ENCODE data around the gene TEAD1. TPM values are rescaled to one million over a fixed set of nuclear protein-coding genes. Genes with fewer than 3 reads are reported as not detected.
"Not testable (repeated sequence)": the region's sequence is repeated elsewhere in the genome, so short reads cannot be mapped to it uniquely, and the experiment has no call there.

TEAD1 gene
- total RNA-seq, 2 experiments from 2014 or later = 1.0 to 1.5 TPM

GRCh38 chr11:12756867-12757266 lies 82.6 kb downstream of the TEAD1 start:
- H3K27ac Mint-ChIP-seq = no peak overlapping the region
- no peaks in the 10 kb centered on the region for H3K4me1 Mint-ChIP-seq (ENCODE audit: low read depth)
- intact Hi-C loops (cut with micrococcal nuclease) = no loop called here
- no peaks in the 10 kb centered on the region for H3K36me3 Mint-ChIP-seq
- CTCF ChIA-PET = no interaction called here
- H3K27me3 Mint-ChIP-seq = peaks cover 1% of the 10 kb centered on the region
- no peak overlapping the region for H3K4me3 Mint-ChIP-seq
- no peaks in the 10 kb centered on the region for H3K9me3 Mint-ChIP-seq
- POLR2A ChIA-PET = no interaction called here
- DNase-seq = no peak

- Mint-ChIP-seq H3K36me3 (no peaks in the 10 kb centered on the region), H3K4me3 (no peak overlapping the region), H3K9me3 (no peaks in the 10 kb centered on the region), H3K27ac (no peak overlapping the region), H3K27me3 (peaks cover 1% of the 10 kb centered on the region), H3K4me1 (ENCODE audit: low read depth) (no peaks in the 10 kb centered on the region)
- POLR2A ChIA-PET = no interaction called here
- no peak for DNase-seq
- intact Hi-C loops (cut with micrococcal nuclease) = no loop called here
- CTCF ChIA-PET = interaction anchor here (0.8 kb wide), 1 partner anchor 130 kb away, joined by 3 read pairs; no protein-coding TSS in a partner anchor
These were observed 83.2 kb downstream of the TEAD1 start for GRCh38 chr11:12757416-12757815.

GRCh38 chr11:12758117-12758516 lies 83.9 kb downstream of the TEAD1 start:
- H3K4me3 Mint-ChIP-seq; POLR2A ChIA-PET; H3K36me3 Mint-ChIP-seq; H3K27me3 Mint-ChIP-seq; DNase-seq; H3K4me1 Mint-ChIP-seq (ENCODE audit: low read depth); H3K27ac Mint-ChIP-seq; intact Hi-C loops (cut with micrococcal nuclease); H3K9me3 Mint-ChIP-seq: not testable (repeated sequence)
- CTCF ChIA-PET = interaction anchor here (0.8 kb wide), 1 partner anchor 130 kb away, joined by 3 read pairs; no protein-coding TSS in a partner anchor

- Mint-ChIP-seq H3K4me1 (ENCODE audit: low read depth) (no peaks in the 10 kb centered on the region), H3K27me3 (peaks cover 3% of the 10 kb centered on the region), H3K4me3 (no peak overlapping the region), H3K27ac (no peak overlapping the region), H3K9me3 (no peaks in the 10 kb centered on the region), H3K36me3 (no peaks in the 10 kb centered on the region)
- ChIA-PET POLR2A (no interaction called here), CTCF (no interaction called here)
- intact Hi-C loops (cut with micrococcal nuclease) = no loop called here
- no peak for DNase-seq
These were observed 86.8 kb downstream of the TEAD1 start for GRCh38 chr11:12761029-12761428.

- CTCF ChIA-PET = no interaction called here
- H3K27me3 Mint-ChIP-seq = peaks cover 3% of the 10 kb centered on the region
- DNase-seq = no peak
- intact Hi-C loops (cut with micrococcal nuclease) = no loop called here
- no peaks in the 10 kb centered on the region for H3K4me1 Mint-ChIP-seq (ENCODE audit: low read depth)
- H3K9me3 Mint-ChIP-seq = no peaks in the 10 kb centered on the region
- POLR2A ChIA-PET = no interaction called here
- H3K27ac Mint-ChIP-seq = no peak overlapping the region
- no peaks in the 10 kb centered on the region for H3K36me3 Mint-ChIP-seq
- no peak overlapping the region for H3K4me3 Mint-ChIP-seq
These were observed 88.1 kb downstream of the TEAD1 start for GRCh38 chr11:12762278-12762677.

- intact Hi-C loops (cut with micrococcal nuclease) = no loop called here
- no peak overlapping the region for H3K4me3 Mint-ChIP-seq
- CTCF ChIA-PET = no interaction called here
- H3K4me1 Mint-ChIP-seq (ENCODE audit: low read depth) = no peaks in the 10 kb centered on the region
- H3K27ac Mint-ChIP-seq = no peak overlapping the region
- H3K27me3 Mint-ChIP-seq = peaks cover 8% of the 10 kb centered on the region
- POLR2A ChIA-PET = no interaction called here
- no peak for DNase-seq
- H3K36me3 Mint-ChIP-seq = no peaks in the 10 kb centered on the region
- H3K9me3 Mint-ChIP-seq = no peaks in the 10 kb centered on the region
These were observed 88.6 kb downstream of the TEAD1 start for GRCh38 chr11:12762696-12763324.

- H3K4me3 Mint-ChIP-seq = no peak overlapping the region
- no peaks in the 10 kb centered on the region for H3K36me3 Mint-ChIP-seq
- DNase-seq = no peak
- H3K27ac Mint-ChIP-seq = no peak overlapping the region
- H3K27me3 Mint-ChIP-seq = peaks cover 10% of the 10 kb centered on the region
- H3K9me3 Mint-ChIP-seq = no peaks in the 10 kb centered on the region
- CTCF ChIA-PET = no interaction called here
- POLR2A ChIA-PET = no interaction called here
- intact Hi-C loops (cut with micrococcal nuclease) = no loop called here
- peaks cover 2% of the 10 kb centered on the region for H3K4me1 Mint-ChIP-seq (ENCODE audit: low read depth)
These were observed 90.1 kb downstream of the TEAD1 start for GRCh38 chr11:12764187-12764914.

- no peaks in the 10 kb centered on the region for H3K9me3 Mint-ChIP-seq
- no peaks in the 10 kb centered on the region for H3K36me3 Mint-ChIP-seq
- peaks cover 2% of the 10 kb centered on the region for H3K4me1 Mint-ChIP-seq (ENCODE audit: low read depth)
- POLR2A ChIA-PET = no interaction called here
- no peak overlapping the region for H3K27ac Mint-ChIP-seq
- peaks cover 10% of the 10 kb centered on the region for H3K27me3 Mint-ChIP-seq
- CTCF ChIA-PET = no interaction called here
- H3K4me3 Mint-ChIP-seq = no peak overlapping the region
- intact Hi-C loops (cut with micrococcal nuclease) = no loop called here
- DNase-seq = no peak
These were observed 91.2 kb downstream of the TEAD1 start for GRCh38 chr11:12765428-12765827.

GRCh38 chr11:12767027-12767426 lies 92.8 kb downstream of the TEAD1 start:
- H3K27me3 Mint-ChIP-seq = peaks cover 9% of the 10 kb centered on the region
- POLR2A ChIA-PET = no interaction called here

GRCh38 chr11:12767577-12767976 lies 93.4 kb downstream of the TEAD1 start:
- H3K9me3 Mint-ChIP-seq = no peaks in the 10 kb centered on the region
- ChIA-PET CTCF (no interaction called here), POLR2A (no interaction called here)

More at GRCh38 chr11:12767027-12767426, 92.8 kb downstream of the TEAD1 start:
- no peaks in the 10 kb centered on the region for H3K9me3 Mint-ChIP-seq
- no peak overlapping the region for H3K27ac Mint-ChIP-seq
- no peaks in the 10 kb centered on the region for H3K36me3 Mint-ChIP-seq
- no peak overlapping the region for H3K4me3 Mint-ChIP-seq
- intact Hi-C loops (cut with micrococcal nuclease) = no loop called here
- H3K4me1 Mint-ChIP-seq (ENCODE audit: low read depth) = peaks cover 2% of the 10 kb centered on the region
- DNase-seq = no peak
- CTCF ChIA-PET = no interaction called here

GRCh38 chr11:12768726-12769673 lies 94.8 kb downstream of the TEAD1 start:
- Mint-ChIP-seq H3K27ac (no peak overlapping the region), H3K27me3 (peaks cover 10% of the 10 kb centered on the region), H3K4me1 (ENCODE audit: low read depth) (peaks cover 2% of the 10 kb centered on the region), H3K36me3 (no peaks in the 10 kb centered on the region), H3K4me3 (no peak overlapping the region), H3K9me3 (no peaks in the 10 kb centered on the region)
- CTCF ChIA-PET = interaction anchor here (1.0 kb wide), 1 partner anchor 169 kb away, joined by 3 read pairs; no protein-coding TSS in a partner anchor
- DNase-seq = no peak
- POLR2A ChIA-PET = no interaction called here
- intact Hi-C loops (cut with micrococcal nuclease) = loop anchor here (2.0 kb wide), 1 partner anchor 52 kb away; no protein-coding TSS in a partner anchor

More at GRCh38 chr11:12767577-12767976, 93.4 kb downstream of the TEAD1 start:
- Mint-ChIP-seq H3K27me3 (peaks cover 9% of the 10 kb centered on the region), H3K27ac (no peak overlapping the region), H3K36me3 (no peaks in the 10 kb centered on the region), H3K4me3 (no peak overlapping the region), H3K4me1 (ENCODE audit: low read depth) (peaks cover 2% of the 10 kb centered on the region)
- no peak for DNase-seq
- intact Hi-C loops (cut with micrococcal nuclease) = no loop called here

- ChIA-PET POLR2A (no interaction called here), CTCF (no interaction called here)
- intact Hi-C loops (cut with micrococcal nuclease) = loop anchor here (2.0 kb wide), 1 partner anchor 53 kb away; no protein-coding TSS in a partner anchor
- H3K36me3 Mint-ChIP-seq = no peaks in the 10 kb centered on the region
- no peak for DNase-seq
- H3K9me3 Mint-ChIP-seq = no peaks in the 10 kb centered on the region
- H3K4me3 Mint-ChIP-seq = no peak overlapping the region
- peaks cover 13% of the 10 kb centered on the region for H3K27me3 Mint-ChIP-seq
- H3K27ac Mint-ChIP-seq = no peak overlapping the region
- peaks cover 2% of the 10 kb centered on the region for H3K4me1 Mint-ChIP-seq (ENCODE audit: low read depth)
These were observed 95.7 kb downstream of the TEAD1 start for GRCh38 chr11:12769834-12770345.
